GM18502 (cell line): ENCODE measurements around the gene MOB1A.
"Not testable (repeated sequence)": the region's sequence is repeated elsewhere in the genome, so short reads cannot be mapped to it uniquely, and the experiment has no call there.

Experiments
- ATAC-seq: cut with Tn5 transposase; IDR thresholded peaks from one replicate; pipeline ENCODE4 v1.9.1; 2021; ENCODE audit warnings: mild to moderate bottlenecking; ENCODE audit not compliant: unreplicated experiment, poor library complexity

MOB1A gene

DNA sequence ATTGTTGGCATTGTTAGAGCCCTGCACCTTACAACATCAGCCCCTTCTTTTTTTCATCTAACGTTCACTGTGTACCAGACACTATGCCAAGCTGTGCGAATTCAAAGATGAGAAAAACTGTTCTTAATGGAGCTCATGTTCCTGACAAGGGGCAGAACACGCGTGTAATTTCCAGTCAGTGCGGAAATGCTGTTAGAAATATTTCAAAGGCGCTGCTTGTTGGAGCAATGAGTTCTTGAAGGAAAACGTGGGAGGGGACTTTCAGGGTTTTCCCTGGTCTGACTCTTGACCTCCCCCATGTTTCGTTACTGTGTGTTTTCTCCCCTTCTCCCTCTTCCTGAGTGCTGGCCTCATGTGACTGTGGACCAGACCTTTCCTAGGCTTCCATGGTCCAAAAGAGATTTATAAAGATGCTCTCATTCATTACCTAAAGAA, 21.2 kb upstream of the MOB1A start:
- ATAC-seq = no peak

DNA sequence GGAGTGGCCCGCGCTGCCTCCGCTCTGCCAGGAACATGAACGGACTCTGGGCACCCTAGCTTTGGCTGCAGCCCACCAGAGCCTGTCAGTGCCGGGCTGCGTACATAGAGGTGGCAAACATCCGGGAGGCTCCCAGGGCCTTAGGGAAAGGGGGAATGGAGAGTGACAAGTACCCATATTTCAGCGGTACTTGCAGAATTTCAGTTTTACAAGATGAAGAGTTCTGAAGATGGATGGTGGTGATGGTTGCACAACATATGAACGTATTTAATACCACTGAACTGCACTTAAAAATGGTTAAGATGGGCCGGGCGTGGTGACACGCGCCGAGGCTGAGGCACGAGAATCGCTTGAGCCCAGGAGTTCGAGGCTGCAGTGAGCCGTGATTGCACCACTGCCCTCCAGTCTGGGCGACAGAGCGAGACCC, 20.6 kb upstream of the MOB1A start:
- no peak for ATAC-seq

DNA sequence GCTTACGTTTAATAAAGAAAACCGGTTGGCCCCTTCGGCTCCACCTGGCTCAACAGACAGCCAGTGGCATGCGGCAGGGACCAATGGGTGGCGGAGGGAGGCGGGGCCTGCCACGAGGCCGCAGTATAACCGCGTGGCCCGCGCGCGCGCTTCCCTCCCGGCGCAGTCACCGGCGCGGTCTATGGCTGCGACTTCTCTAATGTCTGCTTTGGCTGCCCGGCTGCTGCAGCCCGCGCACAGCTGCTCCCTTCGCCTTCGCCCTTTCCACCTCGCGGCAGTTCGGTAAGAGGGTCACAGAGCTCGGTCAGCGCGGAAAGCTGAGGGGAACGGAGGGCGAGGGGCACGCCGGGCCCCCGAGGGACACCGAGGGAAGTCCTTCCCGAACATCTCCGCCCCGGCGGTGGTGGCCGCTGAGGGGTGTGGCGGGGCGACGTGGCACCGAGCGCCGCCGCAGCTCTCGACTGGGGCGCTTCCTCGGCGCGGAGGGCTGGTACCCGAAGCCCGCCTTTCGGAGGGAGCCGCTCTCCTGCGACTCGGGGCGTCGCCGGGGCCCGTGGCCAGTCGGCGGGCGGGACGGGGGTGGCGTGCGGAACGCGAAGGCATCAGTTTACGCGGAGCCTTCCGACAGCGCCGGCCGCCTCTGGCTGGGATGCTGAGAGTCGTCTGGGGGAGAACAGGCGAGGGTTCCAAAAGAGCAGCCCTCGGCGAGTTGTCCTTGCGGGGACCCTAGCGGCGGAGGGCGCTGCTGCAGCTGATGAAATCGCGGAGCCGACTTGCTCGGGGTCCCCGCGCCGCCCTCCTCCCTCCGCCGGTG, 20.0 kb upstream of the MOB1A start, which contains the start of gene MTHFD2:
MTHFD2 (plus strand) TSS at position 155 of the 814 bp plus-strand sequence; CDS start at position 182, 27 bp downstream.
- ATAC-seq = peak; percentile 88

DNA sequence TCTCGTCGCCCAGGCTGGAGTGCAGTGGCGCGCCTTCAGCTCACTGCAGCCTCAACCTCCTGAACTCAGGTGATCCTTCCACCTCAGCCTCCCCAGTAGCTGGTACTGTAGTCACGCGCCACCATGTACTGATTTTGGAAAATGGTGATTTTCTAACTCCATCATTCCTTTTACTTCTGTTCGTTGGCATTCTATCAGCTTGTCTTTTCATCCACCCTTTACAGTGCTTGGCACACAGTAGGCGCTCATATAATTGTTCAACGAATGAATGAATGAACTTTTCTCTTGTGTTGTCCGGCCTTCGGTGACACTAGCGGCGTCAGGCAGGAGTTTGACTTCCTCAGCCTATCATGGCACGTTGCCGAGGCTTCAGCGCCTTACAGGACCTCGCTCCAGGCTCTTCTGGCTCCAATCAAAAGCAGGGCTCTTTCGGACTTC, 19.4 kb upstream of the MOB1A start:
- no peak for ATAC-seq

DNA sequence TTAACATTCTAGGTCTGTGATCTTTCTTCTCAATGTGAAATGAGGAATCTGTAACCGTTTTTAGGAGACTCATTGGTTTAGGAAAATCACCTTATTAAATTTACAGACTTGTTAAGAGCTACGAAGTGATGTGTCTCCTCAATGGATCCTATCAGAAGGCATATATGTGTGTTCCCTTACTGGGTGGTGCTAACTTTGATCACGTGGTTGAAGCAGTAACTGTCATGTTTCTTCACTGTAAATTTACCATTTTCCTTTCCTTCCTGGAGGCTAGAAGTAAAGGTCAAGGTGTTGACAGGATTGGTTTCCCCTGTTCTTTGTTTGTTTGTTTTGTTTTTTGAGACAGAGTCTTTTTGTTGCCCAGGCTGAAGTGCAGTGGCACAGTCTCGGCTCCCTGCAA, 18.4 kb upstream of the MOB1A start:
- ATAC-seq = no peak

DNA sequence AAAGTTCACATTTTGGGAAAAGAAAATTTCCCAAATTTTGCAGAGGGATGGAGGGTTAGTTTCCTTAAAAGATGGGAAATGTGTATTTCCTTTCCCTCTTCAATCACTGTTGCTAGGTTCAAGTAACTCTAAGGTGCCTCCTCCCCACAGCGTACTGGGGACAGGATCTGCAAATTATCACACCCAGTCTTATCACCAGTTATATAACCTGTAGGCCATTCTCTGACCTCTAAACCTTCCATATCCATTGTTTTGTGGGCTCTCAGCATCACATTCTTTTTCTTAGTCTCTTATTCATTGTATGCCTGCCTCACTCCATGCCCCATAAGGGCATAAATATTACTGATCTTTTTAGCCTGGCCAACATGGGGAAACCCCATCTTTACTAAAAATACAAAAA, 16.1 kb upstream of the MOB1A start:
- no peak for ATAC-seq

DNA sequence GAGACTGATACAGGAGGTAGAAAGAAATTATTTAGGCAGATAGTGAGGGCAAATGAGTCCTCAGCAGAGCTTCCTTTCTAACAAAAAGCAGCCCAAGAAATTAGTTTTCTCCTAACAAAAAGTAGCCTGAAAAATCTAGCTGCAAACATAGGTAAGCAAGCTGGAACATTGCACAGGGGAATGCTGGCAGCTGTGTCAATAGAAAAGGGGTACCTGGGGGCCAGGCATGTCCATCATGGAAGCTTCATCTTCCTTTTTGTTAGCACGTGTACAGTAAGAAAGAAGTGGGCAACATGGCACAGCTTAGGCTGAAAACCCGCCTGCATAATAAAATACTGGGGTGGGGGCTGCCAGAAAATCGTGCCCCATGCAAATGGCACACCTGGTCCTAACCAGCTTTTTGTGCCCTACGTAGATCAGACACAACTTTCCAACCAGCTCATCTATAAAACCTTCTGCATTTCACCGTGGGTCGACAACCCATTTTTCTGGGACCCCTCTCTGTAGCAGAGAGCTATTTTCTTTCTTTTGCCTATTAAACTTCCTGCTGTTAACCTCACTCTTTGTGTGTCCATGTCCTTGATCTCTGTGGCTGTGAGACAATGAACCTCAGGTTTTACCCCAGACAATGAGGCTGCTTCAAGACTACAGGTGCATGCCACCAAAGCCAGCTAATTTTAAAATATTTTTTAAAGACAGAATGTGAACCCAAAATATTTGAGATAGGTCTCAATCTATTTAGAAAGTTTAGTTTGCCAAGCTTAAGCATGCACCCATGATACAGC, 13.1 kb upstream of the MOB1A start:
- no peak for ATAC-seq

DNA sequence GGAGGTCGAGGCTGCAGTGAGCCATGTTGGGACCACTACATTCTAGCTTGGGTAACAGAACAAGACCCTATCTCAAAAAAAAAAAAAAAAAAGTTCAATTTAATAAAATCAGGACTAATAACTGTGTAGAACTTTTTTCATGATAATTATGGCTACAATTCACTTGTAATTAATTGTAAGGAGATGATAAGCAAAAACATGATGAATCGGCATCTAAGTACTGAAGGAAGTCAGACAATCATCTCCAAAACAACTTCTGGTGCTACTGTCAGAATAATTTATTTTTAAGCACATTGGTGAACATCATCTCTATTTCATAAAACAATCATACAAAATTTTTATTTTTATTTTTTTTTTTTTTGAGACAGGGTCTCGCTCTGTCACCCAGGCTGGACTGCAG, 10.0 kb upstream of the MOB1A start:
- ATAC-seq = no peak

DNA sequence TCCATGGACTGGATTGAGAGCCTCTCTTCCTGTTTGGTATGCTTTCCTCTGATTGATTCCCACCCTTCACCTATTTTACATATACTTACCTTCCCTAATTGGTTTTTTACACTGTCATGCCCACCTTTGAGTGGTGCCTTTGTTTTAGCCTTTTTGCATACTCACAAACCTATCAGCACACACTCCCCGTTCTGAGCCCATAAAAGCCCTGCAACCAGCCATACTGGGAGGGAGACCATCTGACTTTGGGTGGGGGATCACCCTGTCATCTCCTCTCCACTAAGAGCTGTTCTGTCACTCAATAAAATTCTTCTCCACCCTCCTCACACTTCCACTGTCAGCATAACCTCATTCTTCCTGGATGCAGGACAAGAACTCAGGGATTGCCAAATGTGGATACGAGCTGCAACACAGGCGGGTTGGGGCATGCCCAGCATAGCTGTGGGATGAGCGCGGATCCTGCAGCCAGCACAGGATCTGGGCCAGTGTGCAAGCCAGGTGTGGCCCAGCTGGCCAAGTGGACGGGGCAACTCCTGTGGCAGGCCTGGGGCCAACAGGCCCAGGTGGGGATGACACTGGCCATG, 9.4 kb upstream of the MOB1A start:
- ATAC-seq = no peak

DNA sequence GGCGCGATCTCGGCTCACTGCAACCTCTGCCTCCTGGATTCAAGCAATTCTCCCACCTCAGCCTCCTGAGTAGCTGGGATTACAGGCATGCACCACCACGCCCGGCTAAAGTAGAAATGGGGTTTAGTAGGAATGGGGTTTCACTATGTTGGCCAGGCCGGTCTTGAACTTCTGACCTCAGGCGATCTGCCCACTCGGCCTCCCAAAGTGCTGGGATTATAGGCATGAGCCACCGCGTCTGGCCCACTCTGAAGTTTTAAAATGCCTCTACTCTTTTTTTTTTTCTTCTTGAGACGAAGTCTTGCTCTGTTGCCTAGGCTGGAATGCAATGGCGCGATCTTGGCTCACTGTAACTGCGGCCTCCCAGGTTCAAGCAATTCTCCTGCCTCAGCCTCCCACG, 8.0 kb upstream of the MOB1A start:
- not testable (repeated sequence) for ATAC-seq

DNA sequence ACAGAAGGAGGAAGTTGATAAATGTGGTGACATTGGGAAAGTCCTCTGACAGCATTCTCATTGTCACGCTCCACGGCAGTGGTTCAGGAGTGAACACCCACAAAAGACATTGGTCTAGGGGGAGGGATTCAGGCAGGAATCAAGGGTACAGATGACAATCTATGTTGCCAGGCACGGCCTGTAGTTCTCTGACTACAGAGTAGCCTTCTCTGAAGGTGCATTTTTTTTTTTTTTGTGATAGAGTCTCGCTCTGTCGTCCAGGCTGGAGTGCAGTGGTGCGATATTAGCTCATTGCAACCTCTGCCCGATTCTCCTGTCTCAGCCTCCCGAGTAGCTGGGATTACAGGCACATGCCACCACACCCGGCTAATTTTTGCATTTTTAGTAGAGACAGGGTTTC, 7.4 kb upstream of the MOB1A start:
- peak; percentile 76 for ATAC-seq

DNA sequence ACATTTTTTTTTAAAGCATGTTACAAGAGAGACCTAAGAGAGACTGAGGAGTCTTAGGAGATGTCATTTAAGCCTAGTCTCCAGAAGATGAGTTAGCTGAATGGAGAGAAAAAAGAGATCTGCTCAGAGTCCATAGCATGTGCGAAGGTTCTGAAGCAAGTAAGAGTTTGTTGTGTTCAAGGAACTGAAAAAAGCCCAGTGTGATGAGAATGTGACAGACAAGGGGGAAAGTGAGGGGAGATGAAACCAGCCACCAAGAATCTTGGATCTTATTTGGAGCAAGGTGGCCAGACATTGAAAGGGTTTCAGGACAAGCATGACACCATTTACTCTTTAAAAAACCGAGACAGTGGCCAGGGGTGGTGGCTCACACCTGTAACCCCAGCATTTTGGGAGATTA, 5.2 kb upstream of the MOB1A start:
- no peak for ATAC-seq

DNA sequence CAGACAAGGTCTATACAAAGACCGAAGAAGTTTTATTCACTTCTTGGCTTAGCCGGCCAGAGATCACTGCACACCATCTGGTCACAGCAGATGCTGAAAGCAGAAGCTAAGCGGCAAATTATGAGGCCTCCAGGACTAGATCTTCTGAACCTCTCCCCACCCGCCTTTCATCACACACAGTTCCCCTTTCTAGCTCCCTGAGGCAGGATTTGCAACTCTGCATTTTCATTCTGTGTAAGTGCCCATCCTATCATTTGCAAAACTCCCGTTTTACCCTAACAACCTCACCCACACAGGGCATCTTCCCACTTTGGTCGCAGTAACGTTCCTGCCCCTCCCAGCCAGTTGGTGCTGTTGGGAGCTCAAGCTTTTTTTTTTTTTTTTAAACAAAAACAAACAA, 3.1 kb upstream of the MOB1A start:
- ATAC-seq = peak; percentile 33

DNA sequence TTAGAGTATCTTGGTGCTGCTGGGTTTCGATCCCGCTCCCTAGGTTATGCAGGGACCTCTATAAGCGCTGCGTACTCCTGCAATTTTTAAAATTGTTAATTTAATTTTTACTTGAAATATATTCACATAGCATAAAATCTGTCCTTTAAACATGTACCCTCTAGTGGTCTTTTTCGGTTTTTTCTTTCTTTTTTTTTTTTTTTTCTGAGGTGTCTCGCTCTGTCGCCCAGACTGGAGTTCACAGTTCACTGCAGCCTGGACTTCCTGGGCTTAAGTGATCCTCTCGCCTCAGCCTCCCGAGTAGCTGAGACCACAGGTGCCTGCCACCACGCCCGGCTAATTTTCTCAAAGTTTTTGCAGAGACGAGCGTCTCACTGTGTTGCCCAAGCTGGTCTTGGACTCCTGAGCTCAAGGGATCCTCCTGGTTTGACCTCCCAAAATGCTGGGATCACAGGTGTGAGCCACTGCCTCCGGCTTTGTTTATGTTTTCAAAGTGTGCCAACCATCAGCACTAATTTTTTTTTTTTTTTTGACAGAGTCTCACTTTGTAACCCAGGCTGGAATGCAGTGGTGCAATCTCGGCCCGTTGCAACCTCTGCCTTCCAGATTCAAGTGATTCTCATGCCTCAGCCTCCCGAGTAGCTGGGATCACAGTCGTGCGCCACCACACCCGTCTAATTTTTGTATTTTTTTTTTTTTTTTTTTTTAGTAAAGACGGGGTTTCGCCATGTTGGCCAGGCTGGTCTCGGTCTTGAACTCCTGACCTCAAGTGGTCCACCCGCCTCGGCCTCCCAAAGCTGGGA, 585 bp upstream of the MOB1A start:
- ATAC-seq = peak; percentile 16

DNA sequence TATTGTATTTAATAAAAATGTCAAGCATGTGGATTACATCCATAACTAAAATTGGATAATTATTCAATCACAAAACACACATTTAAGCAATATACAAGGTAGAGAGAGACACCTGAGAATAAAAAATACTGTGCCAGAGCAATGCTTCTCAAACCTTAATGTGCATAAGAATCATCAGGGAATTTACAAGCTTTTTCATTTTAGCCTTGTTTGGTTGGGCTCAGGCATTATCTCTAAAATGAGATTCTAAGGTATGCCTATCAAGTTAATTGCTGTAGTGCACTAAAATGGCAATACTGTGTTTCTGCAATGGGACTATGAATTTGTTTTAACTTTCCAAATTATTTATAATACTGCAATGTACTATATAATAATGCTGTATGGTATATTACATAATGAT, 983 bp downstream of the MOB1A start:
- ATAC-seq = no peak

DNA sequence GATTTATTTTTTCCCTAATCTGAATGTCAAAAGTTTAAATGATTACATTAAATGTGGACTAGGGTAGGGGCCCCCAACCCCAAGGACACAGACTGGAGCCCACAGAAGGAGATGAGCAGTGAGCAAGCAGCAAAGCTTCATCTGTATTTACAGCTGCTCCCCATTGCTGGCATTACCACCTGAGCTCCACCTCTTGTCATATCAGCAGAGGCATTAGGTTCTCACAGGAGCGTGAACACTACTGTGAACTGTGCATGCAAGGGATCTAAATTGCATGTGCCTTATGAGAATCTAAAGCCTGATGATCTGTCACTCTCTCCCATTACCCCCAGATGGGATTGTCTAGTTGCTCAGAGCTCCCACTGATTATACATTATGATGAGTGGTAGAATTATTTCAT, 3.8 kb downstream of the MOB1A start:
- ATAC-seq = no peak

DNA sequence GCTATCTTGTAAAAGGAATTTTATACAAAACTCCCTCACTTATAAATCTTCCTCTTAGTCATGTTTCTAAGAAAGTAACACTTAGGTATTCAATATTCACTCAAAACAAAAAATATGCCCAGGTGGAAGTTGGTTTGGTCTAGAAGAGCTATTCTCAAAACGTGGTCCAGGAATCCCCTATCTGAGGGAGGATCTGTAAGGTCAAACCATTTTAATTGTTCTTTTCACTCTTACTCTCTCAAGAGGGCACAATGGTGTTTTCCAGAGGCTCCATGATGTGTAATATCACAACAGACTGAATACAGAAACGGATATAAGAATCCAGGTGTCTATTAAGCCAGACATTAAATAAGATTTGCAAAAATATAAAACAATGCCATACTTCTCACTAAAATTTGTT, 9.9 kb downstream of the MOB1A start:
- ATAC-seq = peak; percentile 58

DNA sequence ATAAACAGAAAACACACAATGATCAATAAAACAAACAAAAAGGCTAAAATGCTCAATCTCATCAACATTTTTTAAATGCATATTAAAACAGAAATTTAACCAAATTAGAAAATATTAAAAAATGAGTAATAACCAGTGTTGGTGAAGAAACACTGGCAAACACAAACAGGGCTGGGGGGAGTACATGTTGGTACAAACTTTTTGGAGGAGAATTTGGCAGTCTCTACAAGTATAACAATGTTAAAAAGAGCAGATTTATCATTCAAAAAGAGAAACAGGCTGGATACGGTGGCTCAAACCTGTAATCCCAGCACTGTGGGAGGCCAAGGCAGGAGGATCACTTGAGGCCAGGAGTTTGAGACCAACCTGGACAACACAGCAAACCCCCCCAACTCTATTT, 13.9 kb downstream of the MOB1A start:
- ATAC-seq = no peak

DNA sequence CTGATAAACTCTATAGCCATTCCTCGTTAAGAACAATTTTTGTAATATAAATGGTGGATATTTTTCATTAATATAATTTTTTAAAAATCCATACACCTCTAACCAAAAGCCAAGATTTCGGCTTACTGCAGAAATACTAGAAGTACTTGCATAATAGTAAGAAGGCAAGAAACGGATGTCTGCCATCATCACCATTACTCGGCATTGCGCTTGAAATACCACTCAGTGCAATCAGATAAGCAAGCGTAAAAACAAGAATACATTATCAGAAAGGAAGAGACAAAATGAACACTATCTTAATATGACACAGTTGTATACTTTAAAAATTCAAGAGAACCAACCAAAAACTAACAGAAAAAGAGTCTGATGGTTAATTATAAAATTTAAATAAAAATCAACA, 15.7 kb downstream of the MOB1A start:
- no peak for ATAC-seq

DNA sequence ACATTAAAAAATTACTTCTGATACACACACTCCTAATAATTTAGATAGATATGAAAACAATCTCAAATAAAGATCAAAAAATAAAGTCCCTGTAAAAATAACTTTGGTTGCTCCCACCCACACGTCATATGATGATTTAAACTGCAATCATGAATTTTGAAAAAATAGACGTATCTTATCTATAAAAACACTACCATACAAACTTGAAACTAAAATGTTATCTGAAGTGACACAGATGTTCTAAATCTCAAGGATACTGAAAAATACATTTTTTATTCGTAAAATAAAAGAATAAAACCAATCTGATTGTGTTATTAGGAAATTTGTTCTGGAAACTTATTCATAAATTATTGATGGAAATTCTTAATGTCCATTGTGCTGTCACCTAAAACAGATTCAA, 22.8 kb downstream of the MOB1A start:
- no peak for ATAC-seq
